Measurements from ENCODE around the gene ABCG4. TPM values are rescaled to one million over a fixed set of nuclear protein-coding genes. Genes with fewer than 3 reads are reported as not detected.

The ABCG4 gene
- total RNA-seq, 4 donors from 2014 or later, result 0.13 to 1.6 (median 0.82) TPM

DNA sequence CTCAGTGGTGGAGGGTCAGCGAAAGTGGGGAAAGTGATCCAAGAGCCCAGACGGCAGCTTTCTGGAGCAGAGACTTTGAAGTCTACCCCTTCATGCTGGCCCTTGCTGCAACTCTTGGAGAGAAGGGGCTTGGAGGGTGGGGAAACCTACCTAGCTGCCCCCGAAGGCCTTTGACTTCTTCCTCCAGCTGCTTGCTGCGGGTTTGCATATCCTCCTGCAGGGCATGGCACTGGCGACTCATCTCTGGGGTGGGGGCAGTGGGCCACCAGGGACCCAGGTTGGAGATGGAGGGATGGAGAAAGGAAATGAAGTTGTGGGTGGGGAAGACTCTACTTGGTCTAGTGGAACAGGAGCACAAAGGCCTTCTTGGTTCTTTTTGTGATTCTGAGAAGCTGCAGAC is 44.1 kb downstream of the ABCG4 start:
- 83 to 84% methylated on average over 5 of the region's 5 CpGs for WGBS, 2 donors
- Histone ChIP-seq H3K27ac (no peak overlapping the region), H3K36me3 (no peaks in the 10 kb centered on the region), H3K4me3 (replicated peaks in 1 of 3) (no peak overlapping the region), H3K4me1 (no peaks in the 10 kb centered on the region), H3K9me3 (no peaks in the 10 kb centered on the region), H3K27me3 (no peaks in the 10 kb centered on the region)
- DNase-seq, result no peak
- intact Hi-C loops (cut with DNase I), result no loop called here
- TF ChIP-seq CTCF (IDR thresholded peaks at IDR 0.05), result no peak
- TF ChIP-seq POLR2A (IDR thresholded peaks at IDR 0.05), result no peak

DNA sequence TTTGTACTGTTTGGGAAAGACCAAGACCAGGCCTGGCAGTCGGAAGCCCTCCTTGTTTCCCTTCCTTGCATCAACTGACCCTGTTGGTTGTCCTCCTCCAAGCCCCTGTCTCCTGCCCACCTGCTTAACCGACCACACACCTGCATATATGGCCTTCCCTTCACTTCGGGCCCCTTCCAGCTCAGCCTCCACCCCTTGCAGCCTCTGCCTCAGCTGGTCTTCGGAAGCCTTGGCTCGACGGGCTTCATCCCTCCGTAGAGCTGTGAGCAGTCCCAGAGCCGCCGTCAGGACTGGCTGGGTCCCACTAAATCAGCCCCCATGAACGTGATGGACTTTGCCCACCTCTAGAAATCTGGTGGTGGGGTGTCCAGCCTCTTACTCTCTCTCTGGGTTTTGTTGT is 44.8 kb downstream of the ABCG4 start:
- Histone ChIP-seq H3K27ac (no peak overlapping the region), H3K36me3 (no peaks in the 10 kb centered on the region), H3K4me3 (replicated peaks in 1 of 3) (no peak overlapping the region), H3K27me3 (no peaks in the 10 kb centered on the region), H3K9me3 (no peaks in the 10 kb centered on the region), H3K4me1 (no peaks in the 10 kb centered on the region)
- 91% methylated on average over 10 of the region's 10 CpGs for WGBS, 2 donors
- DNase-seq, result no peak
- intact Hi-C loops (cut with DNase I), result no loop called here
- no peak for TF ChIP-seq CTCF (IDR thresholded peaks at IDR 0.05)
- no peak for TF ChIP-seq POLR2A (IDR thresholded peaks at IDR 0.05)

- Histone ChIP-seq H3K27me3 (no peaks in the 10 kb centered on the region), H3K4me3 (replicated peaks in 1 of 3) (no peak overlapping the region), H3K27ac (no peak overlapping the region), H3K4me1 (peaks cover 4 to 5% of the 10 kb centered on the region in 2 donors), H3K36me3 (no peaks in the 10 kb centered on the region), H3K9me3 (no peaks in the 10 kb centered on the region)
- no peak for TF ChIP-seq CTCF (IDR thresholded peaks at IDR 0.05)
- no peak for TF ChIP-seq POLR2A (IDR thresholded peaks at IDR 0.05)
- intact Hi-C loops (cut with DNase I), result loop anchor here (5.0 kb wide), 1 partner anchor 48 kb away; the partner anchor contains the start of gene ABCG4
- no peak for DNase-seq
- 72 to 81% methylated on average over 7 of the region's 7 CpGs for WGBS, 2 donors
These were observed 46.1 kb downstream of the ABCG4 start for GRCh38 chr11:119194811-119195440.

DNA sequence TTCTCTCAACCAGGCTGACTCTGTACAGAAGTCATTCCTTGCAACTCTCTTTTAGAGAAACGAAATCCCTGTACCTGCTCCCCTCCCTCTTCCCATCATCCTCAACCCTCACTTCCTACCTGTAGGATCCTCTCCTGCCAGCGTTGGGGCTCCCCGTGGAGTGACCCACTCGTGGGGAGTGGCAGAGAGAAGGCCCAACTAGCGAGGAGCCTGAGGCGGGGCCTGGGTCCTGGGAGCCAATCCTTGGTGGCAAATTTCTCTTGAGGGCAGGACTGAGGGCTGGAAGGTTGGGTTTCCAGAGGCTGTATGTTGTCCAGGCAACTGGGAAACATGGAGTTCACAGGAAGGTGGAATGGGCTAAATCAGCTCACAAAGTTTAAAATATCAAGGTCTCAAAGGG is 46.8 kb downstream of the ABCG4 start:
- WGBS, 2 donors, result 30 to 37% methylated on average over 6 of the region's 6 CpGs
- intact Hi-C loops (cut with DNase I), result loop anchor here (5.0 kb wide), 1 partner anchor 48 kb away; the partner anchor contains the start of gene ABCG4
- Histone ChIP-seq H3K27ac (no peak overlapping the region), H3K9me3 (no peaks in the 10 kb centered on the region), H3K27me3 (no peaks in the 10 kb centered on the region), H3K4me3 (replicated peaks in 1 of 3) (no peak overlapping the region), H3K36me3 (no peaks in the 10 kb centered on the region), H3K4me1 (peaks cover 7 to 12% of the 10 kb centered on the region in 2 donors)
- no peak for TF ChIP-seq POLR2A (IDR thresholded peaks at IDR 0.05)
- TF ChIP-seq CTCF (IDR thresholded peaks at IDR 0.05), result no peak
- DNase-seq, result peak; percentile 55 to 58

GRCh38 chr11:119196833-119197483 is 48.1 kb downstream of the ABCG4 start:
- Histone ChIP-seq H3K36me3 (no peaks in the 10 kb centered on the region), H3K27me3 (no peaks in the 10 kb centered on the region), H3K9me3 (no peaks in the 10 kb centered on the region), H3K27ac (no peak overlapping the region), H3K4me3 (replicated peaks in 1 of 3) (no peak overlapping the region), H3K4me1 (peaks cover 7 to 14% of the 10 kb centered on the region in 2 donors)
- peak; percentile 66 to 70 for DNase-seq
- TF ChIP-seq CTCF (IDR thresholded peaks at IDR 0.05) (peak; percentile 57 to 88 (median 80)), POLR2A (IDR thresholded peaks at IDR 0.05) (no peak)
- WGBS, 2 donors, result 40 to 41% methylated on average over 5 of the region's 5 CpGs
- intact Hi-C loops (cut with DNase I), result loop anchor here (5.0 kb wide), 1 partner anchor 50 kb away; the partner anchor contains the start of gene ABCG4

All from thyroid gland (tissue), 4 donors.